GM19438 (cell line): ENCODE results near the gene MYADM.
"Not testable (repeated sequence)": the region's sequence is repeated elsewhere in the genome, so short reads cannot be mapped to it uniquely, and the experiment has no call there.

Experiments
- ATAC-seq: cut with Tn5 transposase; IDR thresholded peaks from one replicate; pipeline ENCODE4 v1.9.1; 2021; ENCODE audit warnings: low read depth; ENCODE audit not compliant: unreplicated experiment

Gene MYADM

DNA sequence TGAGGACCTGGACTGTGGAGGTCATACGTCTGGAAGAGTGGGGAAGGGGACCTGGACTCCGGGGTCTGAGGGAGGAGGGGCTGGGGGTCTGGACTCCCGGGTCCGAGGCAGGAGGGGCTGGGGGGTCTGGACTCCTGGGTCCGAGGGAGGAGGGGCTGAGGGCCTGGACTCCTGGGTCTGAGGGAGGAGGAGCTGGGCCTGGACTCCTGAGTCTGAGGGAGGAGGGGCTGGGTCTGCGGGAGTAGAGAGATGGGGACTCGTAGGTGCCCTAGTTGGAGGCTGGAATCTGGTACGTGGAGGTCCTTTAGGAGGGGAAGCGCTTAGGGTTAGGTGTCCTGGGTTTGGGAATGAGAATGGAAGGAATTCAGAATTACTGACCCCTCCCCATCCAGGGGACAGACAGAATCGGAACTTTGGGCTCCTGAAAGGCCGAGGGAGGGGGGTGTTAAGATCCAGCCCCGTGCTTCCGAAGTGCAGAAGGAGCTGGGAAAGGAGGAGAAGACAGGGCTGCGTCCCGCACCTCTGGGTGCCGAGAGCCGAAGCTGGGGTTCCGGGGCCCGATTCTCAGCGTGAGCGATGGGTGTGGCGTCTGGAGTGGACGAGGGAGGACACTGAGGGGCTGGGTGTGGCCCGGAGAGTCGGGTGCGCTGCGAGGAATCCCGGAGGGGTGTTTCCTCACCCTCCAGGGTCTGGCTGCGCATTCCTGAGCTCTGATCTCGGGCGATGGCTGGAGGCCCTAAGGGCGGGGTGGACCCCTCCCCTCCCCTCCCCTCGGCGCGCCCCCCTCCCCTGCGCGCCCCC lies 608 bp downstream of the MYADM start:
- ATAC-seq: no peak

DNA sequence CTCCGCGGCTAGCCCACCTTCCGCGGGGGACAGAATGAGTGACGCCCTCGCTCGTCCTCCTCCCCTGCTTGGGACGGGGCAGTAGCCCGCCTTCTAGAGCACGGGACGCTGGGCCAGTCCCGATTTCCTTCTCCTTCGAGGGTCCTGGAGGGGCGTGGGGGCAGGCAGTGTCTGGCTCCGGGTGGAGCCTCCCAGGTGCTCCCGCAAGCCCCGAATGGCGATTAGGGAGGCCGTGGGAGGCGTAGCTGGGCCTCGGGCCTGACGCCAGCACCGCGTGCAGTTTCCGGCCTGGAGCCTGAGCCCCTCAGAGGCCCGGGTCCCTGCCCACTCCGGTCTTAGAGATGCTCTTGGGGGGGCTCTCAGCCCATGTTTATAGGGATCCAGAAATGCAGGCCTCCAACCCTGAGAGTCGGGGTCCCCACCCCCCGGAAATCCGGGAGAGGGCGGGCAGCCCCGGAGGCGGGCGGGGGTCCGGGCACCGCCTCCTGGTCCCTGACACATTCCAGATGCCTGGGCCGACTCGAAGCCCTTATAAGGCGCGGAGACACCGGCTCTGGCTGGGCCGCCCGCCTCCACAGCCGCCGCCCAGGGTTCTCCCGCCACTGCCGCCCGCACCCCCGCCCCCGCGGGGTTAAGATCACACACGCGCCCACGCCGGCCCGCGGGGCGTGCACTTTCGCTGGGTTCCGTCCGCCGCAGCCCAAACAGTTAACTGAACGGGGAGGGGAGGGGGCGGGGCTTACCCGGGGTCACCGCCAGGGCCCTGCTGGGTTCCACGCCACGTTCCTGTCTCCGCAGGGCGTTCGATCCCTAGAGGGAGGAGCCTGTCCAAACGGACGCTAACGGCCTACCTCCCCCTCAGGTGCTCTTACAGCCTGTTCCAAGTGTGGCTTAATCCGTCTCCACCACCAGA lies 1.5 kb downstream of the MYADM start:
- no peak for ATAC-seq

DNA sequence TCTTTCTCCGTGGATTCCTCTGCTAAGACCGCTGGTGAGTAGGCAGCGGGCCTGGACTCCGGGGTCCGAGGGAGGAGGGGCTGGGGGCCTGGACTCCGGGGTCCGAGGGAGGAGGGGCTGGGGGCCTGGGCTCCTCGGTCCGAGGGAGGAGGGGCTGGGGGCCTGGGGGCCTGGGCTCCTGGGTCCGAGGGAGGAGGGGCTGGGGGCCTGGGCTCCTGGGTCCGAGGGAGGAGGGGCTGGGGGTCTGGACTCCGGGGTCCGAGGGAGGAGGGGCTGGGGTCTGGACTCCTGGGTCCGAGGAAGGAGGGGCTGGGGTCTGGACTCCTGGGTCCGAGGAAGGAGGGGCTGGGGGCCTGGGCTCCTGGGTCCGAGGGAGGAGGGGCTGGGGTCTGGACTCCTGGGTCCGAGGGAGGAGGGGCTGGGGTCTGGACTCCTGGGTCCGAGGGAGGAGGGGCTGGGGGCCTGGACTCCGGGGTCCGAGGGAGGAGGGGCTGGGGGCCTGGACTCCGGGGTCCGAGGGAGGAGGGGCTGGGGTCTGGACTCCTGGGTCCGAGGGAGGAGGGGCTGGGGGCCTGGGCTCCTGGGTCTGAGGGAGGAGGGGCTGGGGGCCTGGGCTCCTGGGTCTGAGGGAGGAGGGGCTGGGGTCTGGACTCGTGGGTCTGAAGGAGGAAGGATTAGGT lies 2.3 kb downstream of the MYADM start:
- ATAC-seq: not testable (repeated sequence)

DNA sequence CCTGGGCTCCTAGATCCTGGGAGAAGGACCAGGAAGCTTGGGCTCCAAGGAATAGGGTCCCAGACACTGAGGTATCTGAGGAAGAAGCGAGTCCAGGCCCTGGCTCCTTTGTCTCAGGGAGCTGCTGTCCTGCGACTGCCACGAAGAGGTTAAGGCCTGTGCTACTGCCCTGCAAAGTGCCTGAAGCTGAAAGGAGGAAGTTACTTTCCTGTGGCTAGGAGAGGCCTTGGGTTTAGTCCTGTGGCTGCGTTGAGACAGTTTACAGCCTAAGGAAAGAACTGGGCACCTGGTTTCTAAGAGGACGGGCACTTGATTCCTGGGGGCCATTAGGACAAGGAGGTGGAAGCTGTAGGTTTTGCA lies 2.8 kb downstream of the MYADM start:
- no peak for ATAC-seq

DNA sequence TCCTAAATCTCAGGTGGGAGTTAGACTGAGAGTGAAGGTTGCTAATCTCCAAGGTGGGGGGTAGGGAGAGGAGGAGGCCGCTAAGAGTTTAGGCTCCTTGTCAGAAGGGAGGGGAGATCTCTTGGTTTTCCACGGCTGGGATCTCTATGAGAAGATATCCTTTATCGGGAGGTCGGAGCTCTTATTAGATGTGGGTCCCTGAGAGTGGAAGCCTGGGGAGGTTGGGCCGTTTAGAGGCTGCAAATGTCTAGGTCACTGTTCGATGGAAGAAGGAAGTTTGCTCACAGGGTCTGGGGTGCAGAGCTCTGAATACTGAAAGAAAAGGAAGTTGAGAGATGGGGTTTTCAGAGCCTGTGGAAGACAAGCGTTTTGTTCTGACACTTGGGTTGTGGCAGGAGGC lies 3.8 kb downstream of the MYADM start:
- ATAC-seq: no peak

DNA sequence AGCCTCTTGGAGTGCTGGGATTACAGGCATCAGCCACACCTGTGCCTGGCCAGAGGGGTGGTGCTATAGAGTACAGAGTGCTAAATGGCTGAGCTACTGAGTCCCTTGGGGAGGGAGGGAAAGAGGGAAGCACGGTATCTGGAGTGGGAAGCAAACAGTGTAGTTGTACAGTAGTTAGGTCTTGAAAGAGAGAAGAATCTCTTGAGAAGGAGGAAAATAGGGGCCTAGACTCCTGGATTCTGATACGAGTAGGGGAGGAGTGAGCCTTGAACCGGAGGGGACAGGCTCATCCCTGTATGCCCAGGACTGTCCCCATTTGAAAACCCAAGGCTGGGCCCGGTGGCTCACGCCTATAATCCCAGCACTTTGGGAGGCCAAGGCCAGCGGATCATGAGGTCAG lies 5.1 kb downstream of the MYADM start:
- ATAC-seq: no peak

DNA sequence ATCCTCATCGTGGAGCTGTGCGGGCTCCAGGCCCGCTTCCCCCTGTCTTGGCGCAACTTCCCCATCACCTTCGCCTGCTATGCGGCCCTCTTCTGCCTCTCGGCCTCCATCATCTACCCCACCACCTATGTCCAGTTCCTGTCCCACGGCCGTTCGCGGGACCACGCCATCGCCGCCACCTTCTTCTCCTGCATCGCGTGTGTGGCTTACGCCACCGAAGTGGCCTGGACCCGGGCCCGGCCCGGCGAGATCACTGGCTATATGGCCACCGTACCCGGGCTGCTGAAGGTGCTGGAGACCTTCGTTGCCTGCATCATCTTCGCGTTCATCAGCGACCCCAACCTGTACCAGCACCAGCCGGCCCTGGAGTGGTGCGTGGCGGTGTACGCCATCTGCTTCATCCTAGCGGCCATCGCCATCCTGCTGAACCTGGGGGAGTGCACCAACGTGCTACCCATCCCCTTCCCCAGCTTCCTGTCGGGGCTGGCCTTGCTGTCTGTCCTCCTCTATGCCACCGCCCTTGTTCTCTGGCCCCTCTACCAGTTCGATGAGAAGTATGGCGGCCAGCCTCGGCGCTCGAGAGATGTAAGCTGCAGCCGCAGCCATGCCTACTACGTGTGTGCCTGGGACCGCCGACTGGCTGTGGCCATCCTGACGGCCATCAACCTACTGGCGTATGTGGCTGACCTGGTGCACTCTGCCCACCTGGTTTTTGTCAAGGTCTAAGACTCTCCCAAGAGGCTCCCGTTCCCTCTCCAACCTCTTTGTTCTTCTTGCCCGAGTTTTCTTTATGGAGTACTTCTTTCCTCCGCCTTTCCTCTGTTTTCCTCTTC lies 6.3 kb downstream of the MYADM start:
- no peak for ATAC-seq

DNA sequence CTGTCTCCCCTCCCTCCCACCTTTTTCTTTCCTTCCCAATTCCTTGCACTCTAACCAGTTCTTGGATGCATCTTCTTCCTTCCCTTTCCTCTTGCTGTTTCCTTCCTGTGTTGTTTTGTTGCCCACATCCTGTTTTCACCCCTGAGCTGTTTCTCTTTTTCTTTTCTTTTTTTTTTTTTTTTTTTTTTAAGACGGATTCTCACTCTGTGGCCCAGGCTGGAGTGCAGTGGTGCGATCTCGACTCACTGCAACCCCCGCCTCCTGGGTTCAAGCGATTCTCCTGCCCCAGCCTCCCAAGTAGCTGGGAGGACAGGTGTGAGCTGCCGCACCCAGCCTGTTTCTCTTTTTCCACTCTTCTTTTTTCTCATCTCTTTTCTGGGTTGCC lies 6.9 kb downstream of the MYADM start:
- ATAC-seq: no peak

DNA sequence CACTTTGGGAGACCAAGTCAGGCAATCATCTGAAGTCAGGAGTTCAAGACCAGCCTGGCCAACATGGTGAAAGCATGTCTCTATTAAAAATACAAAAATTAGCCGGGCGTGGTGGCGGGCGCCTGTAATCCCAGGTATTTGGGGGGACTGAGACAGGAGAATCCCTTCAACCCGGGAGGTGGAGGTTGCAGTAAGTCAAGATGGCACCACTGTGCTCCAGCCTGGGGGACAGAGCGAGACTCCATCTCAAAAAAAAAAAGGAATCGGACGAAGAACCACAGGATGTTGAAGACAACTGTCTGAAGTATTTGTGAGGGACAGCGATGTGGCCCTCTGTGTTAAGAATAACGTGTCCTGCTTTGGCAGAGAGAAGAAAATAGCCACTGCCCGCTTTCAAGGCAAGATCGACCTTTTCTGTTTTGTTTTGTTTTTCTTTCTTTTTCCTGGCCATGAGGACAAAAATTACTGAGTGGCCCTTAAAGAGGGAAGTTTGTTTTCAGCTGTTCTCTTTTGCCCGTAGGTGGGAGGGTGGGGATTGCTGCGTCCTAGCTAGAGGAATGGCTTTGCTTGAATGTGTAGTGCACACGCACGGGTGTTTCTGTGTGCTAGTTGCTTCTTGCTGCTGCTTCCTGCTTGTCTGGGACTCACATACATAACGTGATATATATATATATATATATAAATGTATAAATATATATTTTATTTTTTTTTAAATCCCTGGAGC lies 8.1 kb downstream of the MYADM start:
- no peak for ATAC-seq

DNA sequence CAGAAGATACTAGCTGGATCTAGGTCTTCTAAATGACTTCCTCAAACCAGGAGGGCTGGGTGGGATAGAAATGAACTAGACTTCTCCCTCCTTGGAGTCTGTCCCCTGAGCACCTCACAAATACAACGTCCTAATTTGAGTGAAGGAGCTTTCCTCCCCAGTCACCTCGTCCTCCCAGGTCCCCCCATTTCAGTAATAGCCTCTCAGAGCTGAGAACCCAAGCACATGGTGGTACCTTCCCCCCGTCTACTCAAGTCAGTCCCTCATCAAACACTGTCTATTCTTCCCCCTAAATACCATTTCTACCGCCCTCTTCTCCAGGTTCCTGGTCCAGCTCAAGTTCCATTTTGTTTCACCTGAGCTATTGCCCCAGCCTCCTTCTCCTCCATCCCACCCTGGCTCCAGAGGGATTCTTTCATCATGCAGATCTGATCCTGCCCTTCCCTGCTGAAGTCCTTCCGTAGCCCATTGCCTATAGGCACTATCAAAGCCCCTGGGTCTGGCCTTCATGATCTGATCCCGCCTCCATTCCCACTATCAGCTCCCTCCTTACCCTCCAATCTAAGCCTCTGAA lies 9.1 kb downstream of the MYADM start:
- no peak for ATAC-seq

DNA sequence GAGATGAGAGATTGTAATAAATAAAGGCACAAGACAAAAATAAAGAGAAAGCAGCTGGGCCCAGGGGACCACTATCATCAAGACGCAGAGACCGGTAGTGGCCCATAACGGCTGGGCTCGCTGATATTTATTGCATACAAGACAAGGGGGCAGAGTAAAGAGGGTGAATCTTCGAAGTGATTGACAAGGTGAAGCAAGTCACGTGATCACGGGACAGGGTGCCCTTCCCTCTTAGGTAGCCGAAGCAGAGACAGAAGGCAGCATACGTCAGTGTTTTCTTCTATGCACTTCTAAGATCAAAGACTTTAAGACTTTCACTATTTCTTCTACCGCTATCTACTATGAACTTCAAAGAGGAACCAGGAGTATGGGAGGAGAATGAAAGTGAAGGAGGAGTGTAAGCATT lies 9.7 kb downstream of the MYADM start:
- no peak for ATAC-seq

DNA sequence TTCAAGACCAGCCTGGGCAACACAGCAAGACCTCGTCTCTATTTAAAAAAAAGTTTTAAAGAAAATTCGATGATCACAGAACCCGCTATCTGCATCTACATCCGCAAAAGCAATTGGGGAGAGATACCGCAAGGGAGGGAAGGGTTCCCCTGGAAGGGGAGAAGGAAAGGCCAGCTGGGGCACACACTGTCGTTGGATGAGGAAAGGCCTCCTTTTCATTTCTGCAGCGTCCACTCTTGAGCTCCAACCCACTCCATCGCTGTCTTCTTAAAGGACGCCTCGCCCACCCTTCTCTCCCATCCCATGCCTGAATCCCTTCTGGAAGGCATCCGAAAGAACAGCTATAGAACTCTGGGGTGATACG lies 11.1 kb downstream of the MYADM start:
- ATAC-seq: no peak

DNA sequence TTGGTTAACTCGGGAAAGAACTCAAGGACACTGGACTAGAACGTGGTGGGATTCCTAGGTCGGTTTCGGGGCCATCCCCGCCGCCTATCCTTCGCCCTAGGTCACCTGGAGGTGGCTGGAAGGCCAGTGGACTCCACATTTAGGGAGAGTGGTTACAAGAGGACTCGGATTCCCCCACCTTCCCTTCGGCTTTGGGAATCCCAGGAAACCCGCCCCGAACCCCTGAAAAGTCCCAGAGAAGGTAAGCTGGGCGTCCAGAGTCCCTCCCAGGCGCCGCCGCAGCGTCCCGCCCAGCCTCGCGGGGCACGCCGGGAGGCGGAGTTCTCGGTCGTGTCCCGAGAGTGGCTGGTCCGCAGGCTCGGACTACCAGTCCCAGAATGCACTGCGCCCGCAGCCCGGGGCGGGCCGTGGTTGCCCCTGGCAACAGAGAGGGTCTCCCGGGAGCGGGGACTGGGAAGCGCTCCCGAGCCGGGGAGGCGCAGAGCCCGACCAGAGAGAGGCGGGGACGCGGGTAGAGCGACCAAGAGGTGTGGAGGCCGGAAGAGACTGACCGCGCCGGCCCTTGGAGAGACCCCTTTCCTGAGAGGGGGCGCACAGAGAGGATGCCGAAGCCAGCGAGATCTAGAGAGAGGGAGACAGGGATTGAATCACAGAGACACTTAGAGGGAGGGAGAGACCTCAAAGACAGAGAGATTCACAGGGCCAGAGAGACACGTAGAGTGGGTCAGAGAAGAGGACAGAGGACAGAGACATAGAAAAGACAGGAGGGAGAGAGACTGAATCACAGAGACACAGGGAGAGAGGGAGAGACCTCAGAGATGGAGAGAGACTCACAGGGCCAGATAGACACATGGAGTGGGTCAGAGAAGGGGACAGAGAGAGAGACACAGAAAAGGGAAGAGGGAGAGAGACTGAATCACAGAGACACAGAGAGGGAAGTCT lies 11.7 kb downstream of the MYADM start:
- peak; percentile 60 for ATAC-seq

DNA sequence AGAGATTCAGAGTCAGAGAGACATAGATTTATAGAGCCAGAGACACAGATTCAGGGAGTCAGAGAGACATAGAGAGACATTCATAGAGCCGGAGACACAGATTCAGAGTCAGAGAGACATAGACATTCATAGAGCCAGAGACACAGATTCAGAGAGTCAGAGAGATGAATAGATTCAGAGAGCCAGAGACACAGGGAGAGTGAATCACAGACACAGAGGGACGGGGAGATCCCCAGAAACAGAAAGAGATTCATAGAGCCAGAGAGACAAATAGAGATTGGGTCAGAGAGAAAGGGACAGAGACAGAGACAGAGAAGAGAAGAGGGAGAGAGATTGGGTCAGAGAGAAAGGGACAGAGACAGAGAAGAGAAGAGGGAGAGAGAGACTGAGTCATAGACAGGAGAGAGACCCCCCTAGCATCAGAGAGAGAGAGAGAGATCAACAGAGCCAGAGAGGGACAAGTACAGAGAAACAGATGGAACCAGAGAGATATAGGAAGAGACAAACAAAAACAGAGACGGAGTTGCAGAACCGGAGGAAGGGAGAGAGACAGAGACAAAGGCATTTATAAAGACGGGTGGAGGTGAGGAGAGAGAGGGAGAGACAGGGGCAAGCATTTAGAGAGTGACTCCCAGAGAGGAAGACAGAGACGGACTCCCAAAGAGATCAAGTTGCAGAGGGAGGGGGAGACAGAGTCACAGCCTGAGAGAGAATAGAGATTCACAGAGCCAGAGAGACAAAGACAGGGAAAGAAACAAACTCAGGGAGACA lies 13.2 kb downstream of the MYADM start:
- no peak for ATAC-seq

DNA sequence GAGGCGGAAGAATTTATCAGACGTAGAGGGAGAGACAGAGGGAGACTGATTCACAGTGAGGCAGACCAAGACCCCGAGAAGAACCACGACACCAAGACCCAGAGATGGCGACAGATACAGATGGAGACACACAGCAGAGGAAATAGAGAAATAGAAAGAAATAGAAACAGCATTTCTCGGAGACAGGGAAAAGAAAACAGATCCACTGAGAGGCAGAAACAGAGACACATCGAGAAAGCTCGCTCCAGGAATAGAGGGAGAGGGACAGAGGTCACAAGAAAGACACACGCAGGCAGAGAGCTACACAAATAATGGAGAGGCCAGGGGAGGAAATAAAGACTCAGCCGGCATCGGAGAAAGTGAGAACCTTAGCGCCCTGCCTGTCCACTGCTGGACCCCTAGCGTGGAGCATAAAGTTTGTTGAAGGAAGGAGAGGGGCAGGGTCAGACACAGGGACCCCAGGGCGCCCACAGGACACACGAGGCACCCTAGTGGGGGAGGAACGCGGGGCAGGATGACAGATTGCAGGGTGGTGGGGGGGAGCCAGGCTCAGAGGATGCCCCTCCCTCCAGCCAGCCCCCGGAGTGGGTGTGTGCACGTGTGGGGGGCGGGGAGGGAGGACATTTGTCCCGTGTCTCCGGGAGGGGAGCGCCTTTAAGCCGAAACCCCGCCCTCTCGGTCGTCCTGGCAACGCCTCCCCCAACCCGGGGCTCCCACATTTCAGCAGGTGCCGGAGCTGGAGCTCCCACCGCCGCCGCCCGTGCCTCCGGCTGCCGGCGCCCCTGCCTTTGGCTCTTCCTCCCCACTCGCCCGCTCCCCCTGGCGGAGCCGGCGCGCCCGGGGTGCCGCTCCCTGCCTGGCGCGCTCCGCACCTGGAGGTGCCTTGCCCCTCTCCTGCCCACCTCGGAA lies 14.1 kb downstream of the MYADM start, which contains the start of gene PRKCG:
Gene PRKCG, plus strand, starts transcription at position 716 of the 909 bp plus-strand sequence. CDS start 298 bp downstream, outside the sequence.
- no peak for ATAC-seq

DNA sequence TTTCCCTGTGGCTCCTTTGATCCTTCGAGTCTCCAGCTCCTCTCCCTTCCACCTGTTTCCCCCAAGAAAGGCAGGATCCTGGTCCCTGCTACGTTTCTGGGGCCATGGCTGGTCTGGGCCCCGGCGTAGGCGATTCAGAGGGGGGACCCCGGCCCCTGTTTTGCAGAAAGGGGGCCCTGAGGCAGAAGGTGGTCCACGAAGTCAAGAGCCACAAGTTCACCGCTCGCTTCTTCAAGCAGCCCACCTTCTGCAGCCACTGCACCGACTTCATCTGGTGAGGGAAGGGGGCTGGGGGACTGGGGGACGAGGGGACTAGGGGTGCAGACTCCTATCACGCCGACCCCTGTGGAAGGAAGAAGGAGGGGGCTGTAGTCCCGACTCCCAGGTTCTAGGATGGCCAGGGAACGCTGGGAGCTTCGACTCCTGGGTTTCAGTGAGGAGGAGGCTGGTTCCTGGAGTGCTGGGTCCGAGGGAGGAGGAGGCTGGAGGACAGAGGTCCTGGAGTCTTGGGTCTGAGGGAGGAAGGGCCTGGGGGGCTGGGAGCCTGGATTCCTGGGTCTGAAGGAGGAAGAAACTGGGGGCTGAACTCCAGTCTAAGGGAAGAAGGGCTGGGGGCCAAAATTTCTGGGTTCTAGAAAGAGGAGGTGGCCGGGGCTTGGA lies 14.8 kb downstream of the MYADM start:
- no peak for ATAC-seq
